Esophagus muscularis mucosa (tissue), 4 donors: ENCODE results near the gene SLC10A6.
"Not testable (repeated sequence)": the region's sequence is repeated elsewhere in the genome, so short reads cannot be mapped to it uniquely, and the experiment has no call there.

ENCODE experiments used
- EP300 ChIP-seq: sonication (generic); formaldehyde crosslinking; IDR thresholded peaks from one replicate; pipeline ENCODE4 v1.6.1; 2017; ENCODE audit warnings: antibody characterized with exemption
- POLR2A ChIP-seq: fragments of 450-650 bp; IDR thresholded peaks from one replicate; pipeline ENCODE4 v1.6.1; 2017; ENCODE audit warnings: antibody characterized with exemption, moderate library complexity, mild to moderate bottlenecking, low read depth
- POLR2AphosphoS5 ChIP-seq, 2 donors: sonication (generic); formaldehyde crosslinking; IDR thresholded peaks; one replicate each; pipeline ENCODE4 v1.6.1; 2017; ENCODE audit warnings: antibody characterized with exemption in 2 of 2
- TF ChIP-seq, protein P1 (sequence below), 3 experiments: fragments of 200-600 bp in 2 of 3; fragments of 450-650 bp in 1 of 3; sonication (generic) in 2 of 3; IDR thresholded peaks; one replicate each; pipeline ENCODE4 v1.5.1; 2017 to 2019; ENCODE audit warnings: antibody characterized with exemption in 3 of 3, mild to moderate bottlenecking in 2 of 3, moderate library complexity in 1 of 3

- TF ChIP-seq, protein P1, sequence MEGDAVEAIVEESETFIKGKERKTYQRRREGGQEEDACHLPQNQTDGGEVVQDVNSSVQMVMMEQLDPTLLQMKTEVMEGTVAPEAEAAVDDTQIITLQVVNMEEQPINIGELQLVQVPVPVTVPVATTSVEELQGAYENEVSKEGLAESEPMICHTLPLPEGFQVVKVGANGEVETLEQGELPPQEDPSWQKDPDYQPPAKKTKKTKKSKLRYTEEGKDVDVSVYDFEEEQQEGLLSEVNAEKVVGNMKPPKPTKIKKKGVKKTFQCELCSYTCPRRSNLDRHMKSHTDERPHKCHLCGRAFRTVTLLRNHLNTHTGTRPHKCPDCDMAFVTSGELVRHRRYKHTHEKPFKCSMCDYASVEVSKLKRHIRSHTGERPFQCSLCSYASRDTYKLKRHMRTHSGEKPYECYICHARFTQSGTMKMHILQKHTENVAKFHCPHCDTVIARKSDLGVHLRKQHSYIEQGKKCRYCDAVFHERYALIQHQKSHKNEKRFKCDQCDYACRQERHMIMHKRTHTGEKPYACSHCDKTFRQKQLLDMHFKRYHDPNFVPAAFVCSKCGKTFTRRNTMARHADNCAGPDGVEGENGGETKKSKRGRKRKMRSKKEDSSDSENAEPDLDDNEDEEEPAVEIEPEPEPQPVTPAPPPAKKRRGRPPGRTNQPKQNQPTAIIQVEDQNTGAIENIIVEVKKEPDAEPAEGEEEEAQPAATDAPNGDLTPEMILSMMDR (IDR thresholded peaks at IDR 0.05): not testable (repeated sequence)
- TF ChIP-seq EP300; POLR2AphosphoS5 (IDR thresholded peaks at IDR 0.05); POLR2A: not testable (repeated sequence)
Observed at GRCh38 chr4:86875436-86875835, 26.3 kb upstream of the SLC10A6 start.
